HG03354 (cell line): ENCODE results near the gene TSKU.
"Not testable (repeated sequence)": the region's sequence is repeated elsewhere in the genome, so short reads cannot be mapped to it uniquely, and the experiment has no call there.

Source experiments
- ATAC-seq: cut with Tn5 transposase; IDR thresholded peaks from one replicate; pipeline ENCODE4 v1.9.1; 2021; ENCODE audit warnings: mild to moderate bottlenecking; ENCODE audit not compliant: unreplicated experiment, poor library complexity, severe bottlenecking

Gene TSKU

DNA sequence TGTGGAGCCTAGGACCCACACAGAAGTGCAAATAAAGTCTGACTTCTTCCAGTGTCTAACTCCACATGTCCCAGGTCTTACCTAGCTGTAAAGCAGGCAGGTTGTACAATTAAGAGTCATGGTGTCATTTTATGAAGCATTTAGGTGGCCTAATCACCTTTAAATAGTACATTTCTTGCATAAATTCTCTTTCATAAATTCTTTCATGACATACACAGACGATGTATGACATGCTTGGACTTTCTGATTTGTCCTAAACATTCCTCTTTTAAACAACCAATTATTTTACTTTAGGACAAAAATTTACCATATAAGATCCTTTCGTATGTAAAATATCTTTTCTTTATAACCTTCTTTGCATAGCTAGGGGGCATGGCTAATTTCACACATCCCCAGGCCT is 31.3 kb downstream of the TSKU start:
- no peak for ATAC-seq

DNA sequence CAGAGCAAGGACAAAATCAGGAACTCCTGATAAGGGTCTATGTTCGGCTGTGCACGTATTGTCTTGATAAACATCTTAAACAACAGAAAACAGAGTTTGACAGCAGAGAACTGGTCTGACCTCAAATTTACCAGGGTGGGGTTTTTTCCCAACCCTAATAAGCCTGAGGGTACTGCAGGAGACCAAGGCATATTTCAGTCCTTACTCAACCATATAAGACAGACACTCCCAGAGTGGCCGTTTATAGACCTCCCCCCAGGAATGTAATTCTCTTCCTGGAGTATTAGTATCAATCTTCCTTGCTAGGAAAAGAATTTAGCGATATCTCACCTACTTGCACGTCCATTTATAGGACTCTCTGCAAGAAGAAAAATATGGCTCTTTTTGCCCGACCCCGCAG is 32.5 kb downstream of the TSKU start:
- ATAC-seq: not testable (repeated sequence)

DNA sequence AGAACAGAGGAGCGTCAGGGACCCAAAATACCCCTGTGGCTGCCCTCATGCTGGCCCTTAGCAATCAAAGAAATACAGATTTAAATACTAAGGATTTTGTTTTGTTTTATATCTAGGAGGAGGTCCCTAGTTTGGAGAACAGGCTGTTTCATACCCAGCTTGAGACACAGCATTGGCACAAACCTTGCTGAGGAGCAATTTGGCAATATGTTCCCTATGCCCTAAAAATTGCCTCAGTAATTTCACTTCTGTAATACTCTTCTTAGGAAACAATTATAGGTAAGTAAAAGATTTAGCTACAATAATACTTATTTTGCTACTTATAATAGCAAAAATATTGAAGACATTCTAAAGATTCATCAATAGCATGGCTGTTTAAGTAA is 37.0 kb downstream of the TSKU start:
- no peak for ATAC-seq

DNA sequence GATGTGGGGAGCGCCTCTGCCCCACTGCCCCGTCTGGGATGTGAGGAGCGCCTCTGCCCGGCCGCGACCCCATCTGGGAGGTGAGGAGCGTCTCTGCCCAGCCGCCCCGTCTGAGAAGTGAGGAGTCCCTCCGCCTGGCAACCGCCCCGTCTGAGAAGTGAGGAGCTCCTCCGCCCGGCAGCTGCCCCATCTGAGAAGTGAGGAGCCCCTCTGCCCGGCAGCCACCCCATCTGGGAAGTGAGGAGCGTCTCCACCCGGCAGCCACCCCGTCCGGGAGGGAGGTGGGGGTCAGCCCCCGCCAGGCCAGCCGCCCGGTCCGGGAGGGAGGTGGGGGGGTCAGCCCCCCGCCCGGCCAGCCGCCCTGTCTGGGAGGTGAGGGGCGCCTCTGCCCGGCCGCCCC is 38.2 kb downstream of the TSKU start:
- not testable (repeated sequence) for ATAC-seq

DNA sequence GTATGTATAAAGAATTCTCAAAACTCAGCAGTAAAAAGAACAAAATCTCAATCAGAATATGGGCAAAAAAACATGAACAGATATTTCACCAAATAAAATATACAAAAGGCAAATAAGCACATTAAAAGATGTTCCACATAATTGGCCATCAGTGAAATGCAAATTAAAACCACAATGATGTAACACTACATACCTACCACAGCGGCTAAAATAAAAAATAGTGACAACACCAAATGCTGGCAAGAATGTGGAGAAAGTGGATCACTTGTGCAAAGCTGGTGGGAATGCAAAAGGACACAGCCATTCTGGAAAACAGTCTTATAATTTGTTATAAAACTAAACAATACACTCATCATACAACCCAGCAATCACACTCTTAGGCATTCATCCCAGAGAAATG is 39.2 kb downstream of the TSKU start:
- no peak for ATAC-seq

DNA sequence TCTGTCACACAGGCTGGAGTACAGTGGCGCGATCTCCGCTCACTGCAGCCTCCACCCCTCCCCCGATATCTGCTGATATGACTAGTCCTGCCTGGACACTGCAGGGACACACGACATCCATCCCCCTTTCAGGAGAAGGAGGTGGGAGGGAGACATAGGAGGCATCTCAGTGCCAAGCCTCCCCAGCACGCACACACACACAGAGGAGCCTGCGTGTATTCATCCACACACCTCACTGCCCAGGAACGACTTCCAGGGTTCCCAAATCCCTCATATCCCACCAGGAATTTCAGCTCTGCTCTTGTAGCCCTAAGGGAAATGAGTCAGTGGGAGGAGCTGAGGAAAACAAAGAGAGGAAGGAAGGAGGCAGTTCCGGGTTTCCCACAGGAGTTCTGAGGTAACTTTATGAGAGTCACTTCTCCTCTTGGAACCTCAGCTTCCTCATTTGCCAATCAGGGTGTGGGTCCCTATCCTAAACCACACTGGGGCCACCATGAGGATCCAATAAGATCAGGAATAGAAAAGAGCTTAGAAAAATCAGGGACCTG is 40.4 kb downstream of the TSKU start:
- no peak for ATAC-seq

DNA sequence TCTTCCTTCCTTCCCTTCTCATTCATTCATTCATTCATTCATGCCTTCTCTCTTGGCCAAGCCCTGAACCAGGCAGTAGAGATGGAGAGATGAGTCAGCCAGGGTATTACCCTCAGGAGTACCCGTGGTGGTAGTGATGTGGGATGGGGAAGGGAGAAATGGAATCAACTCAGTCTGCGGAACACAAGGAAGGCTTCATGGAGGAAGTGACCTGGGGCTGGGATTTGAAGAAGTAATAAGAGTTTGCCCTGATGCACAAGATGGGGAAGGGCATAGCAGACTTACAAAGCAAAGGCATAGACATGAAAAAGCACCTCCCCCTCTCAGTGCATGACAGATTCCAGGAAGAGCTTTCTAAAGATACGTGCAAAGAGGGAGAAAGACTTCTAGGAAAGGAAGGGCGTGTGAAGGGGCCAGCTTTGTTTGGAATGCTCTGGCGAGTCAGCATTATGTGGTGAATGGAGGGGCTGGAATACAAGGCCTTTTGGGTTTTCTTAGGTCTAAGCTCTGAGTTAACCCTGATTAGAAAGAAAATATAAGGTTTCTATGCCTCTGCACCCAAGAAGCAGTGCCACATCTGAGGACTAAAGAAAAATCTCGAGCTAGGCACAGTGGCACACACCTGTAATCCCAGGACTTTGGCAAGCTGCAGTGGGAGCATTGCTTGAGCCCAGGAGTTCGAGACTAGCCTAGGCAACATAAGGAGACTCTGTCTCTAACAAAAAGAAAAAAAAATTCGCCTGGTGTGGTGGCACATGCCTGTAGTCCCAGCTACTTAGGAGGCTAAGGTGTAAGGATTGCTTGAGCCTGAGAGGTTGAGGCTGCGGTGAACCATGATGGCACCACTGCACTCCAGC is 41.2 kb downstream of the TSKU start:
- no peak for ATAC-seq

DNA sequence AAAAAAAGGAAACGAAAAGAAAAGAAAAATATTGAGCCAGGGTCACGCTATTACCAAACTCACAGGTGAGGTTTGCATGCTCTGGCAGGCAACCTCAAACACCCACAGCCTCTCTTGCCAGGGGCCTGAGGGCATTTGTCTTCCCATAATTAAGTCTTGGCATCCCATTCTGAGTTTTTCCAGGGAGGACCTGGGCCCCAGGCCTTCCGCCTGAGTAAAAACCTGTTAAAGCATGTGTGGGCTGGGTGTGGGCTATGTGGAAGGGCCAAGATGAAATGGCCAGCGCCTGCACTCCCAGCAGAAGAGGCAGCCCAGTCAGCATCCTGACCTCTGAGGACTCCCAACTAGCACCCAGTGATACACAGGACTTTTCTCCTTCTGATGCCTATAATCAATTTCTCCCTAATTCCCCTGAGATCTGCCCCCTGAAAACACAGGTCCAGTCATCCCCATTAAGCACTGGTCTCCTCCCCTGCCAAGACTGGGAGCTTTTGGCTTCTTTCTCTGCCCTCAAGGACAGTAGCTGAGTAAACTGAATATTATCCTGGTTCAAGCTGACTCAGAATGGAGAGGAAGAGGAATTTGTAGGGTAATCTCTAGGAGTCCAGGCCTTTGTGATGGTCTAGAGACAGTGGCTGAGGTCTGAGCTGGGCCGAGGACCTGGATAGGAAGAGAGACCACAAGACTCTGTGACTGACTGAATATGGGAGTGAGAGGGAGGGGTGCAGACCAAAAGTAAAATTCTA is 42.0 kb downstream of the TSKU start:
- no peak for ATAC-seq

DNA sequence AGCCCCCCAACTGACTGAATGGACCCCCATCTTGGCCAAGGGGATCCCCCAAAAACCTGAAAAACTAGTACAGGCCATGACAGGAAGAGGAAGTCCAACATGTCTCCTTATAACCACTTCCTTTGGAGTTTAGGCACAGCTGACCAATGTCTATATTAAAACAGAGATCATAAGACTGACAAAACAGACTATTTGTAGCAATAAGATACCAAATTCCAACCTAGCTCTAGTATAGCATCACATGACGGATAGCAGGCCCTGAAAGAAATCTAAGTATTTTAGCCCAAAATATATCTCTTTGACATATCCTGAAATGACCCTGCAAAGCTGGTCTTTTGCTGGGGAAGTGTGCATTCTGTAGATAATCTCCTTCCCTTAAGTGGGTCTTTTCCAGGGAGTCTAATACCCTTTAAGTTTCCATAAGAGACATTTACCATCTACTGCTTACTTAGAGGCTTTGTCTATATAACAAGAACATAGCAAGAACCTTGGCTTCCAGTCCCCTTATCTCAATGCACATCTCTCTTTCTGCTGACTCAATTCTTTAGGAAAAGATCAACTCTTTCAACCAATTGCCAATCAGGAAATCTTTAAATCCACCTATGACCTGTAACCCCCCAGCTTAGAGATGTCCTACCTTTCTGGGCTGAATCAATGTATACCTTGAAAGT is 42.7 kb downstream of the TSKU start:
- ATAC-seq: no peak

DNA sequence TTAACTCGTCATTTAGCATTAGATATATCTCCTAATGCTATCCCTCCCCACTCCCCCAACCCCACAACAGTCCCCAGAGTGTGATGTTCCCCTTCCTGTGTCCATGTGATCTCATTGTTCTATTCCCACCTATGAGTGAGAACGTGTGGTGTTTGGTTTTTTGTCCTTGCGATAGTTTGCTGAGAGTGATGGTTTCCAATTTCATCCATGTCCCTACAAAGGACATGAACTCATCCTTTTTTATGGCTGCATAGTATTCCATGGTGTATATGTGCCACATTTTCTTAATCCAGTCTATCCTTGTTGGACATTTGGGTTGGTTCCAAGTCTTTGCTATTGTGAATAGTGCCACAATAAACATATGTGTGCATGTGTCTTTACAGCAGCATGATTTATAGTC is 43.4 kb downstream of the TSKU start:
- ATAC-seq: not testable (repeated sequence)

DNA sequence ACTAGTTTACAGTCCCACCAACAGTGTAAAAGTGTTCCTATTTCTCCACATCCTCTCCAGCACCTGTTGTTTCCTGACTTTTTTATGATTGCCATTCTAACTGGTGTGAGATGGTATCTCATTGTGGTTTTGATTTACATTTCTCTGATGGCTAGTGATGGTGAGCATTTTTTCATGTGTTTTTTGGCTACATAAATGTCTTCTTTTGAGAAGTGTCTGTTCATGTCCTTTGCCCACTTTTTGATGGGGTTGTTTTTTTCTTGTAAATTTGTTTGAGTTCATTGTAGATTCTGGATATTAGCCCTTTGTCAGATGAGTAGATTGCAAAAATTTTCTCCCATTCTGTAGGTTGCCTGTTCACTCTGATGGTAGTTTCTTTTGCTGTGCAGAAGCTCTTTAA is 43.8 kb downstream of the TSKU start:
- not testable (repeated sequence) for ATAC-seq

DNA sequence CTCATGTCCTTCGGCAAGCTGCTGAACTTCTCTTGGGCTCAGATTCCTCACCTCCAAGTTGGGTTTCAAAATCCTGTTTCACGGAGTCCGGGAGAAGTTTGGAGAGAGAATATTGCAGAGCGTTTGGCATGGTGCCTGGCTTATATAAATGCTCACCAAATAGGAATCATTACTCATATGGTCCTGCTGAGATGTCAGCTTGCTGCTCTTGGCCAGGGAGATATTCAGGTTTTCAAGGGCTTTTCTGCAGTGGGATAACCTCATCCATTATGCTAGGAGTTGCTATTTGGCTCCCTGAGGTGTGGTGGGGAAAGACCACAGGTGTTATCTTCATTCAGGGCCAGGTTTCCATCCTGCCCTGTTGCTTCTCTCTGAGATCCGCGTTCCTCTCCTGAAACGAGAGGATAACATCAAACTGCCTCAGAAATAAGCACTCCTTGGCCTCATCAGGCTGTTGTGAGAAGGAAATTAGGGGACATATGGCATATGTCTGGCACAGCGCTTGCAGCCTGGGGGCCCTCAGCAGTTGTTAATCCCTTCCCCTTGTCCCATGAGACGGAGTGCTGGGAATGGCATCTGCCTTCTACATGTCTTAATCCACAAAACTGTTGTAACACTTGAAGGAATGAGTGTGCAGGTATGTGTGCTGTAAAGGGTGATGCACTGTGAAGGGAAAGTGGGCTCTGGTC is 47.6 kb downstream of the TSKU start:
- ATAC-seq: no peak

DNA sequence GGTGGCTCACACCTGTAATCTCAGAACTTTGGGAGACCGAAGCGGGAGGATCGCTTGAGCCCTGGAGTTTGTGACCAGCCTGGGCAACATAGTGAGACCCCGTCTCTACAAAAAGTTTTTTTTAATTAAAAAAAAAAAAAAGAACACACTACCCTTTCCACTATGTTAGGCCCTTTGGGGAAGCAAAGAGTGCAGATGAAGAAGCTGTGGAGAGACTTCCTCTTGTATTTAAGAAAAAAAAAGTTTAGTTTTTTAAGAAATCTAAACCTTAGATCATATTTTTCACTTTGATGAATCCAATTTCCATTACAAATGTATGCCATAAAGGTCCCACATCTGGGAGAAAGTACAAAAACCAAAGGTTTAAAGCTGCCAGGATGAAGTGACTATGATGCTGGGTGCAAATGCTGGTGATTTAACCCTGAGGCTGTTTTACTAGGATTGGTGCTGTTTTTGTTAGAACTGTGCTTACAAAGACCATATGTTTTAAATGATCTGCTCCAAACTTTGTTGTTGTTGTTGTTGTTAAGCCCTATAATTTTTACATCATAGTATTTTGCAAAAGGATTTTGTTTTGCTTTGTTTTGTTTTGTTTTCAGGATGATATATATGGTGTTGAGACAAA is 48.6 kb downstream of the TSKU start:
- ATAC-seq: no peak

DNA sequence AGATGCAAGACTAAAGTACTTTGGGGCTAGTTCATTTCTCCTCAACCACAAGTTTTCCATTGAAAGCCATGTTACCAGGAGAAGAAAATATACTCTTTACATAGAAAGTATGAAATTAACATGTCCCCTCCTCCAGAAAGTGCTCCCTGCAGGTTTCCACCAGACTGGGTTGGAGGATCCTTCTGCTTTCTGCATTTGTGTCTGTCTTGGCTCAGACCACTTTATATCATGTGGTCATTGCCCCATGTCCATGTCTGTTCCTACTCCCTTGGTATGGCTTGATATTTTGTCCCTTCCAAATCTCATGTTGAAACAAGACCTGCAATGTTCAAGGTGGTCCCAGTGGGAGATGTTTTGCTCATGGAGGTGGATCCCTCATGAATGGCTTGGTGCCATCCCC is 49.2 kb downstream of the TSKU start:
- ATAC-seq: no peak

DNA sequence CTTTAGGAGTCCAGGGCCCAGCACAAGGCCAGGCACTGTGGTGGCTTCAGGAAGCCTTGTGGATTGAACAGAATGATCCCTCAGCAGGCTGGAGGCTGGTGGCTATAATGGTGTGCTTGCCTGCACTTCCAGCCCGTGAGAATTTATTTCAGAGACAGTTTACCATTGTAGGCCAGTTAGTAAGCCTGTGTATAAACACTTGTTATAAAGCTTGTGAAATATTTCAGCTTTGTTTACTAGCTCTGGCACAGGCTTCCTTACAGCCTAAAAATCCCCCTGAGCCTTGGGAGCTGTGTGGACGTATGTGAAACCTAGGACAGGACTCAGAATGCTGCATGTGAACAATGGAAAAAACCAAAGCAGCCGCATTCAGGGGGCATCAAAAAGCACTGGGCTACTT is 51.0 kb downstream of the TSKU start:
- no peak for ATAC-seq

DNA sequence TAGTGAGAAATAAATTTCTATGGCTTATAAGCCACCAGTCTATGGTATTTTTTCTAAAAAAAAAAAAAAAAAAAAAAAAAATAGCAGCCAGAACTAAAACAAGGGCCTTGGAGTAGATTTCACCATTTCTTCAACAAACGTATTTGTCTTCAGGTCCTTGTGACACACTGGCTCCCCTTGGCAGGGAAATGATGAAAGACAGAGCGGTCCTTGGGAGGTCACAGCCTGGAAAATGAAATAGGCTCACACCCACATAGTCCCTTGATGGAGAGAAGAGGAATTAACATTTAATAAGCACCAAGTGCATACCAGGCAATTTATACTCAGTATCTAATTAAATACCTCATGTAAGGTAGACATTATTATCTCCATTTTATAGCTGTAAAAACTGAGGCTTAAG is 51.9 kb downstream of the TSKU start:
- ATAC-seq: no peak

DNA sequence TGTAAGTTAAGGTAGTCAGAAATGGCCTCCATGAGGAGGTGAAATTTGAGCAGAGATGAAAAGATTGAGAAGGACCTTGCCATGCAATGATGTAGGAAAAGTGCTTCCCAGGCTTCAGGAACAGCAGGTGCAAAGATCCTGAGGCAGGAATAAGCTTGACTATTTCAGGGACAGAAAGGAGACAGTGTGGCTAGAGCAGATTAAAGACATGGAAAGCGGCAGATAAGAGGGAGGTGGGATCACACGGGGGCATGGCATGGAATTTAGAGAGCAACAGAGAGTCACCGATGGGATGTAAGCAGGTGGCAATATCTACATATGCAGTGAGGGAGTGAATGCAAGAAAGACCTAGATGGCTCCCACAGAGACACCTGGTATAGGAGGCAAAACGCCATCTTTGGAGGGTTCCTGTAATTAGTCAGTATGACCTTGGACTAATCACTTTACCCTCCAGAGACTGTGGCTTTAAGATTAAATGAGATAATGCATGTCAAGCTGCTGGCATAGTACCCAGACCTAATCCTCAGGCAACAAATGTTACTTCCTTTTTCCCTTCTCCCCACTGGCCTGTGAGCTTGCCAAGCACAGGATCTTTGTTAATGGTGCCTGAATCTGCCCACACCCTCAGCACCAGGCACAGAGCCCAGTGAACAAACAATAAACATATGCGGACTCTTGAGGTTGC is 52.9 kb downstream of the TSKU start:
- ATAC-seq: no peak

DNA sequence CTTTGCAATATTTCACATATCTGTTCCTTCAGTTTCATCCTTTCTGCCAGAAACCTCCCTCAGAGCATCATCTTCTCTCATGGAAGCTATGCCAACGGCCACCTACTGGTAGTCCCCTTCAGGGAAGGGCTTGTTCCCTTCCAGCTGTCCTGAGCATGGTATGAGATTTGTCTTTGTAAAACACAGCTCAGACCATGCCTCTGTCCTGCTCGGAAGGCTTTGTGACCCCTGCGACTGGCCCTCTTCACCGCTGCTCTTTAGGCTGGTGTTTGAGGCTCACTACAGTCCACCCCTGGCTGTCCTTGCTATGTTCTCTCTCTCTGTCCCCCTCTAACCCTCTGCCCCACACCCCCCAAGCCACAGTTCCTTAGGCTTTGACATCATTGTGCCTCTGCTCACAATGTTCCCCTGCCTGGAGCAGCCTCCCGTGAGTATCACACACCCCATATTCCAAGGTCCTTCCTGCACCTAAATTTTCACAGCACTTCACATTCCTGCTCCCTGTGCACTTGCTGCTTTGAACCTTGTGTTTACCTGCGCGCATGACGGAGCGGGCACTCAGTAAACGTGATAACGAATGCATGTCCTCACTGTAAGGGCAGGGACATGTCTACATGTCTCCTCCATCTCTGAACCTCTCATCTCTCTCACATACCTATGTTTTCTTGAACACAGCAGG is 53.6 kb downstream of the TSKU start:
- ATAC-seq: no peak
